NCI-H748 (cell line): ENCODE results near the gene GRID2.
A peak's percentile ranks its signal among the peaks of the same experiment; 100 is the strongest.

ENCODE experiments used
- DNase-seq: peaks from one replicate; lab custom pipeline; 2025; ENCODE audit not compliant: unreplicated experiment; lab: John Stamatoyannopoulos, UW

GRID2 gene

GRCh38 chr4:93061826-93062225 lies 758.1 kb downstream of the GRID2 start:
- DNase-seq, result no peak

- DNase-seq, result no peak
These were observed 759.6 kb downstream of the GRID2 start for GRCh38 chr4:93063325-93063724.

- no peak for DNase-seq
These were observed 762.0 kb downstream of the GRID2 start for GRCh38 chr4:93065790-93066189.

- DNase-seq, result no peak
These were observed 763.0 kb downstream of the GRID2 start for GRCh38 chr4:93066749-93067148.

- no peak for DNase-seq
These were observed 768.5 kb downstream of the GRID2 start for GRCh38 chr4:93072292-93072691.

GRCh38 chr4:93080316-93080715 lies 776.5 kb downstream of the GRID2 start:
- DNase-seq, result no peak

- no peak for DNase-seq
These were observed 781.0 kb downstream of the GRID2 start for GRCh38 chr4:93084599-93085305.

- no peak for DNase-seq
These were observed 782.6 kb downstream of the GRID2 start for GRCh38 chr4:93086356-93086755.

- no peak for DNase-seq
These were observed 789.0 kb downstream of the GRID2 start for GRCh38 chr4:93092765-93093164.

GRCh38 chr4:93103042-93103441 lies 799.3 kb downstream of the GRID2 start:
- no peak for DNase-seq

- no peak for DNase-seq
These were observed 812.9 kb downstream of the GRID2 start for GRCh38 chr4:93116624-93117023.

GRCh38 chr4:93127489-93127888 lies 823.7 kb downstream of the GRID2 start:
- no peak for DNase-seq

- DNase-seq, result no peak
These were observed 828.9 kb downstream of the GRID2 start for GRCh38 chr4:93132631-93133030.

GRCh38 chr4:93139118-93139517 lies 835.4 kb downstream of the GRID2 start:
- no peak for DNase-seq

GRCh38 chr4:93143902-93144301 lies 840.1 kb downstream of the GRID2 start:
- DNase-seq, result no peak

GRCh38 chr4:93144644-93145043 lies 840.9 kb downstream of the GRID2 start:
- no peak for DNase-seq

- DNase-seq, result peak; percentile 52
These were observed 843.9 kb downstream of the GRID2 start for GRCh38 chr4:93147524-93148212.

- no peak for DNase-seq
These were observed 848.7 kb downstream of the GRID2 start for GRCh38 chr4:93152491-93152890.

- no peak for DNase-seq
These were observed 854.2 kb downstream of the GRID2 start for GRCh38 chr4:93157986-93158385.

GRCh38 chr4:93168053-93168452 lies 864.3 kb downstream of the GRID2 start:
- DNase-seq, result no peak

GRCh38 chr4:93169966-93170365 lies 866.2 kb downstream of the GRID2 start:
- DNase-seq, result no peak

- DNase-seq, result no peak
These were observed 870.8 kb downstream of the GRID2 start for GRCh38 chr4:93174598-93174997.

GRCh38 chr4:93178279-93178678 lies 874.5 kb downstream of the GRID2 start:
- DNase-seq, result no peak
